Measurements from ENCODE around the gene IZUMO4. TPM values are rescaled to one million over a fixed set of nuclear protein-coding genes. Genes with fewer than 3 reads are reported as not detected.

Gene IZUMO4
- total RNA-seq, 1 donor from 2014 or later, result 5.8 TPM

GRCh38 chr19:2114218-2114617, 17.5 kb downstream of the IZUMO4 start:
- H3K9me3 Mint-ChIP-seq (ENCODE audit: unreplicated experiment), result no peaks in the 10 kb centered on the region
- H3K79me2 ChIP-seq (ENCODE audit: insufficient read depth, low read length), result peaks cover 9% of the 10 kb centered on the region
- H3K27me3 ChIP-seq (ENCODE audit: insufficient read depth, low read length), result no peaks in the 10 kb centered on the region
- H3K36me3 Mint-ChIP-seq (ENCODE audit: low read depth, unreplicated experiment), result peaks cover 14% of the 10 kb centered on the region
- TF ChIP-seq EZH2 (IDR thresholded peaks at IDR 0.05; ENCODE audit: insufficient read depth, low read length) (no peak), CTCF (IDR thresholded peaks at IDR 0.05; ENCODE audit: insufficient read depth, low read depth, low read length) (no peak)
- H3K27ac ChIP-seq (ENCODE audit: low read depth, low read length), result no peak overlapping the region
- H3K4me2 ChIP-seq (ENCODE audit: low read length), result peak overlapping the region; percentile 41
- H3K36me3 ChIP-seq (ENCODE audit: insufficient read depth, low read length), result peaks cover 24% of the 10 kb centered on the region
- peaks cover 73% of the 10 kb centered on the region for H4K20me1 ChIP-seq (ENCODE audit: insufficient read depth, low read length)
- H3K9ac ChIP-seq (ENCODE audit: low read length), result peak overlapping the region; percentile 22
- no peak overlapping the region for H3K4me3 ChIP-seq (ENCODE audit: insufficient read depth, low read depth, low read length)
- no peak overlapping the region for H2AFZ ChIP-seq (ENCODE audit: low read depth, low read length)
- H3K4me1 ChIP-seq (ENCODE audit: insufficient read depth, low read length), result peaks cover 10% of the 10 kb centered on the region
- H3K4me1 Mint-ChIP-seq (ENCODE audit: low read depth, unreplicated experiment), result peaks cover 5% of the 10 kb centered on the region
- peak overlapping the region; percentile 73 for H3K27ac Mint-ChIP-seq (ENCODE audit: unreplicated experiment)
- H3K27me3 Mint-ChIP-seq (ENCODE audit: low read depth, unreplicated experiment), result no peaks in the 10 kb centered on the region
- FAIRE-seq (no peak), DNase-seq (ENCODE audit: low read depth) (no peak)
- H3K9me3 ChIP-seq (ENCODE audit: insufficient read depth, low read depth, low read length), result no peaks in the 10 kb centered on the region
- H3K4me3 Mint-ChIP-seq (ENCODE audit: unreplicated experiment), result peak overlapping the region; percentile 20

GRCh38 chr19:2114821-2115220, 18.1 kb downstream of the IZUMO4 start:
- Mint-ChIP-seq H3K9me3 (ENCODE audit: unreplicated experiment) (no peaks in the 10 kb centered on the region), H3K4me1 (ENCODE audit: low read depth, unreplicated experiment) (peaks cover 5% of the 10 kb centered on the region), H3K4me3 (ENCODE audit: unreplicated experiment) (no peak overlapping the region), H3K27ac (ENCODE audit: unreplicated experiment) (no peak overlapping the region), H3K36me3 (ENCODE audit: low read depth, unreplicated experiment) (peaks cover 13% of the 10 kb centered on the region), H3K27me3 (ENCODE audit: low read depth, unreplicated experiment) (no peaks in the 10 kb centered on the region)
- TF ChIP-seq CTCF (IDR thresholded peaks at IDR 0.05; ENCODE audit: insufficient read depth, low read depth, low read length), result no peak
- TF ChIP-seq EZH2 (IDR thresholded peaks at IDR 0.05; ENCODE audit: insufficient read depth, low read length), result no peak
- H3K4me3 ChIP-seq (ENCODE audit: insufficient read depth, low read depth, low read length), result no peak overlapping the region
- no peak overlapping the region for H3K4me2 ChIP-seq (ENCODE audit: low read length)
- H3K27me3 ChIP-seq (ENCODE audit: insufficient read depth, low read length), result no peaks in the 10 kb centered on the region
- DNase-seq (ENCODE audit: low read depth), result no peak
- peaks cover 22% of the 10 kb centered on the region for H3K36me3 ChIP-seq (ENCODE audit: insufficient read depth, low read length)
- FAIRE-seq, result no peak
- no peak overlapping the region for H3K27ac ChIP-seq (ENCODE audit: low read depth, low read length)
- H3K9me3 ChIP-seq (ENCODE audit: insufficient read depth, low read depth, low read length), result no peaks in the 10 kb centered on the region
- peaks cover 10% of the 10 kb centered on the region for H3K4me1 ChIP-seq (ENCODE audit: insufficient read depth, low read length)
- H2AFZ ChIP-seq (ENCODE audit: low read depth, low read length), result no peak overlapping the region
- H4K20me1 ChIP-seq (ENCODE audit: insufficient read depth, low read length), result peaks cover 70% of the 10 kb centered on the region
- H3K79me2 ChIP-seq (ENCODE audit: insufficient read depth, low read length), result peaks cover 9% of the 10 kb centered on the region
- H3K9ac ChIP-seq (ENCODE audit: low read length), result no peak overlapping the region

GRCh38 chr19:2115324-2115723, 18.6 kb downstream of the IZUMO4 start:
- no peak overlapping the region for H3K4me3 Mint-ChIP-seq (ENCODE audit: unreplicated experiment)
- Histone ChIP-seq H3K36me3 (ENCODE audit: insufficient read depth, low read length) (peaks cover 18% of the 10 kb centered on the region), H3K4me3 (ENCODE audit: insufficient read depth, low read depth, low read length) (no peak overlapping the region), H3K27me3 (ENCODE audit: insufficient read depth, low read length) (no peaks in the 10 kb centered on the region), H4K20me1 (ENCODE audit: insufficient read depth, low read length) (peaks cover 72% of the 10 kb centered on the region), H3K4me2 (ENCODE audit: low read length) (no peak overlapping the region), H3K4me1 (ENCODE audit: insufficient read depth, low read length) (peaks cover 10% of the 10 kb centered on the region), H3K9me3 (ENCODE audit: insufficient read depth, low read depth, low read length) (no peaks in the 10 kb centered on the region), H3K79me2 (ENCODE audit: insufficient read depth, low read length) (peaks cover 9% of the 10 kb centered on the region), H2AFZ (ENCODE audit: low read depth, low read length) (no peak overlapping the region), H3K27ac (ENCODE audit: low read depth, low read length) (no peak overlapping the region), H3K9ac (ENCODE audit: low read length) (no peak overlapping the region)
- no peak for TF ChIP-seq CTCF (IDR thresholded peaks at IDR 0.05; ENCODE audit: insufficient read depth, low read depth, low read length)
- TF ChIP-seq EZH2 (IDR thresholded peaks at IDR 0.05; ENCODE audit: insufficient read depth, low read length), result no peak
- FAIRE-seq (no peak), DNase-seq (ENCODE audit: low read depth) (no peak)
- H3K27ac Mint-ChIP-seq (ENCODE audit: unreplicated experiment), result no peak overlapping the region
- H3K9me3 Mint-ChIP-seq (ENCODE audit: unreplicated experiment), result no peaks in the 10 kb centered on the region
- H3K4me1 Mint-ChIP-seq (ENCODE audit: low read depth, unreplicated experiment), result peaks cover 5% of the 10 kb centered on the region
- H3K27me3 Mint-ChIP-seq (ENCODE audit: low read depth, unreplicated experiment), result no peaks in the 10 kb centered on the region
- H3K36me3 Mint-ChIP-seq (ENCODE audit: low read depth, unreplicated experiment), result peaks cover 13% of the 10 kb centered on the region

Data from astrocyte (in vitro differentiated cells and primary cell).